DND-41 (cell line): Measurements from ENCODE around the gene PIEZO1.

Experiments
- EZH2 ChIP-seq: IDR thresholded peaks from 3 replicates; pipeline ENCODE4 v1.6.1; 2012; ENCODE audit warnings: borderline replicate concordance, low read depth, mild to moderate bottlenecking, moderate library complexity, low read length, inconsistent platforms; ENCODE audit not compliant: severe bottlenecking
- TF ChIP-seq, protein P1 (sequence below): IDR thresholded peaks from 2 replicates; pipeline ENCODE4 v1.5.1; 2012; ENCODE audit warnings: borderline replicate concordance, low read length, moderate library complexity, mild to moderate bottlenecking; ENCODE audit not compliant: poor library complexity, severe bottlenecking; ENCODE audit errors: extremely low read depth

DNA sequence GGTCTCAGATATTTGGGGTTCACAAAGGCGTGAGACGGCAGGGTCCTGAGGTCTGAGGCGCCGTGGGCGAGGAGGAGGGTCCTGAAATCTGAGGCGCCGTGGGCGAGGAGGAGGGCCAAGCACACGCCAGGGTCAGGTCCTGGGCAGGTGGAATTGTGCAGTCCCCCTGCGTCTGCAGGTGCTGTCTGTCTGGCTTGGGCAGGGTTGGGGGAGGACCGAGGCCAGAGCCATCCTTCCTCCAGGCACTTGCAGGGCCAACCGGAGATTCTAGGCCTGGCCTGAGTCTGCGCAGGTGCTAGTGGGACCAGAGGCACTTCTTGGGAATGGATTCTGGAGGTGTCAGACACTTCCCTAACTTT is 29.1 kb upstream of the PIEZO1 start:
- TF ChIP-seq, protein P1, sequence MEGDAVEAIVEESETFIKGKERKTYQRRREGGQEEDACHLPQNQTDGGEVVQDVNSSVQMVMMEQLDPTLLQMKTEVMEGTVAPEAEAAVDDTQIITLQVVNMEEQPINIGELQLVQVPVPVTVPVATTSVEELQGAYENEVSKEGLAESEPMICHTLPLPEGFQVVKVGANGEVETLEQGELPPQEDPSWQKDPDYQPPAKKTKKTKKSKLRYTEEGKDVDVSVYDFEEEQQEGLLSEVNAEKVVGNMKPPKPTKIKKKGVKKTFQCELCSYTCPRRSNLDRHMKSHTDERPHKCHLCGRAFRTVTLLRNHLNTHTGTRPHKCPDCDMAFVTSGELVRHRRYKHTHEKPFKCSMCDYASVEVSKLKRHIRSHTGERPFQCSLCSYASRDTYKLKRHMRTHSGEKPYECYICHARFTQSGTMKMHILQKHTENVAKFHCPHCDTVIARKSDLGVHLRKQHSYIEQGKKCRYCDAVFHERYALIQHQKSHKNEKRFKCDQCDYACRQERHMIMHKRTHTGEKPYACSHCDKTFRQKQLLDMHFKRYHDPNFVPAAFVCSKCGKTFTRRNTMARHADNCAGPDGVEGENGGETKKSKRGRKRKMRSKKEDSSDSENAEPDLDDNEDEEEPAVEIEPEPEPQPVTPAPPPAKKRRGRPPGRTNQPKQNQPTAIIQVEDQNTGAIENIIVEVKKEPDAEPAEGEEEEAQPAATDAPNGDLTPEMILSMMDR, result no peak
- TF ChIP-seq EZH2, result no peak
